B cell (primary cell): Measurements from ENCODE around the gene SYT2. TPM values are rescaled to one million over a fixed set of nuclear protein-coding genes. Genes with fewer than 3 reads are reported as not detected.

Source experiments
- ATAC-seq: fragments of 200-7000 bp; cut with Tn5 transposase; one replicate; pipeline ENCODE4 v1.10.0; 2021; ENCODE audit warnings: low read depth, mild to moderate bottlenecking, moderate number of reproducible peaks, moderate library complexity
- CTCF ChIA-PET: fragments of 350-600 bp; sonication (Branson Sonifier 250); formaldehyde crosslinking; loops from one replicate; lab custom pipeline; 2021; ENCODE audit warnings: antibody characterized with exemption, inconsistent platforms; lab: Charles Lee
- POLR2A ChIA-PET: fragments of 350-600 bp; sonication (Branson Sonifier 250); formaldehyde crosslinking; loops from one replicate; lab custom pipeline; 2021; ENCODE audit warnings: antibody characterized with exemption; lab: Charles Lee
- DNase-seq: peaks from one replicate; pipeline ENCODE4 v3.0.0; 2013
- H2AFZ ChIP-seq: 2 replicates; pipeline ENCODE4 v1.6.1; 2012; ENCODE audit warnings: mild to moderate bottlenecking, low read depth, low read length; ENCODE audit not compliant: insufficient read depth, poor library complexity, severe bottlenecking
- H3K27ac ChIP-seq, 2 donors: 1 replicate in 1 of 2; 2 replicates in 1 of 2; pipeline ENCODE4 v1.5.1; 2012 to 2013; ENCODE audit warnings: low read length in 2 of 2, mild to moderate bottlenecking in 2 of 2, moderate library complexity in 1 of 2
- H3K27me3 ChIP-seq, 4 experiments: fragments of 200-600 bp in 1 of 4; sonication (generic) in 1 of 4; replicated peaks in 1 of 4; 1 replicate in 2 of 4; 2 replicates in 2 of 4; pipeline versions ENCODE4 v1.6.1 to v1.7.0; 2013 to 2016; ENCODE audit warnings: low read length in 3 of 4, mild to moderate bottlenecking in 2 of 4, mixed read lengths in 1 of 4, moderate library complexity in 1 of 4; ENCODE audit not compliant: insufficient read depth in 4 of 4, control insufficient read depth in 3 of 4; ENCODE audit errors: control extremely low read depth in 1 of 4
- H3K36me3 ChIP-seq, 2 experiments: replicated peaks in 1 of 2; 1 replicate in 1 of 2; 2 replicates in 1 of 2; pipeline versions ENCODE4 v1.6.1 to v1.7.1; 2013; ENCODE audit warnings: low read length in 1 of 2; ENCODE audit not compliant: insufficient read depth in 2 of 2, control insufficient read depth in 1 of 2; ENCODE audit errors: control extremely low read depth in 1 of 2, extremely low read depth in 1 of 2
- H3K4me1 ChIP-seq, 2 donors: fragments of 200-600 bp in 1 of 2; sonication (generic) in 1 of 2; 1 replicate in 1 of 2; 2 replicates in 1 of 2; pipeline versions ENCODE4 v1.5.1 to v1.6.1; 2013 to 2017; ENCODE audit warnings: low read length in 2 of 2; ENCODE audit not compliant: control insufficient read depth in 2 of 2, insufficient read depth in 2 of 2
- H3K4me2 ChIP-seq: replicated peaks from 2 replicates; pipeline ENCODE3; 2012; ENCODE audit warnings: mild to moderate bottlenecking, low read depth, low read length; ENCODE audit not compliant: poor library complexity, severe bottlenecking
- H3K4me3 ChIP-seq, 5 experiments: fragments of 200-600 bp in 1 of 5; sonication (generic) in 1 of 5; 1 replicate in 3 of 5; 2 replicates in 2 of 5; pipeline versions ENCODE4 v1.5.1 to v1.7.0; 2011 to 2016; ENCODE audit warnings: low read length in 4 of 5, mild to moderate bottlenecking in 4 of 5, low read depth in 2 of 5, control low read depth in 1 of 5, moderate library complexity in 1 of 5; ENCODE audit not compliant: insufficient read depth in 1 of 5; ENCODE audit errors: control extremely low read depth in 1 of 5, extremely low read depth in 1 of 5
- H3K79me2 ChIP-seq: fragments of 200-600 bp; sonication (generic); one replicate; pipeline ENCODE4 v1.6.0; 2016; ENCODE audit warnings: low read length; ENCODE audit not compliant: control insufficient read depth, insufficient read depth
- H3K9ac ChIP-seq: fragments of 200-600 bp; sonication (generic); 2 replicates; pipeline ENCODE4 v1.6.1; 2017; ENCODE audit warnings: mild to moderate bottlenecking, low read length, moderate library complexity
- H3K9me3 ChIP-seq, 3 donors: one replicate each; pipeline versions ENCODE4 v1.6.1 to v1.7.1; 2013; ENCODE audit warnings: low read length in 2 of 3; ENCODE audit not compliant: control insufficient read depth in 2 of 3, insufficient read depth in 1 of 3; ENCODE audit errors: control extremely low read depth in 1 of 3
- H4K20me1 ChIP-seq: 2 replicates; pipeline ENCODE4 v1.6.0; 2012; ENCODE audit warnings: mild to moderate bottlenecking, low read length; ENCODE audit not compliant: insufficient read depth, control insufficient read depth, poor library complexity, severe bottlenecking
- H3K27ac Mint-ChIP-seq: one replicate; pipeline ENCODE4 v1.8.0; 2021; ENCODE audit warnings: mixed read lengths
- H3K27me3 Mint-ChIP-seq: one replicate; pipeline ENCODE4 v1.8.0; 2021; ENCODE audit warnings: mixed read lengths
- H3K4me1 Mint-ChIP-seq: one replicate; pipeline ENCODE4 v1.8.0; 2021; ENCODE audit warnings: mixed read lengths
- H3K4me3 Mint-ChIP-seq: one replicate; pipeline ENCODE4 v1.8.0; 2021; ENCODE audit warnings: mixed read lengths
- H3K9me3 Mint-ChIP-seq: one replicate; pipeline ENCODE4 v1.8.0; 2022; ENCODE audit warnings: mixed read lengths; ENCODE audit not compliant: insufficient read depth
- CTCF ChIP-seq: fragments of 200-600 bp; IDR thresholded peaks from one replicate; pipeline ENCODE4 v1.8.0; 2022; ENCODE audit warnings: antibody characterized with exemption, mild to moderate bottlenecking
- EZH2 ChIP-seq: IDR thresholded peaks from 2 replicates; pipeline ENCODE4 v1.6.1; 2012; ENCODE audit warnings: borderline replicate concordance, low read depth, mild to moderate bottlenecking, moderate library complexity, low read length; ENCODE audit not compliant: insufficient read depth, poor library complexity, severe bottlenecking
- WGBS: methylation state at CpG from one replicate; pipeline ENCODE4 v1.1.5; 2013; ENCODE audit warnings: missing lambda C conversion rate; ENCODE audit not compliant: insufficient coverage; 5-methylcytosine and 5-hydroxymethylcytosine counted together
- intact Hi-C: fragments of 100-400 bp; cut with micrococcal nuclease; formaldehyde crosslinking; loops from one replicate; pipeline ENCODE4 v1.10.0; 2022
- polyA plus RNA-seq: library from polyadenylated mRNA; depleted of rRNA; stranded (reverse); fragments of >200 nt; gene quantifications from 2 replicates; pipeline ENCODE4 v1.2.3, GENCODE V29; 2012
- total RNA-seq, 2 donors: library from RNA; stranded (reverse); fragments of 120-200 nt in 1 of 2; gene quantifications; 1 replicate in 1 of 2; 2 replicates in 1 of 2; pipeline versions ENCODE4 v1.2.3 to v1.2.4, GENCODE V29; 2013 to 2022

Gene SYT2
- total and polyA plus RNA-seq, 2 donors (not counting 1 experiment from before 2014, with no cell fraction given), result not detected

DNA sequence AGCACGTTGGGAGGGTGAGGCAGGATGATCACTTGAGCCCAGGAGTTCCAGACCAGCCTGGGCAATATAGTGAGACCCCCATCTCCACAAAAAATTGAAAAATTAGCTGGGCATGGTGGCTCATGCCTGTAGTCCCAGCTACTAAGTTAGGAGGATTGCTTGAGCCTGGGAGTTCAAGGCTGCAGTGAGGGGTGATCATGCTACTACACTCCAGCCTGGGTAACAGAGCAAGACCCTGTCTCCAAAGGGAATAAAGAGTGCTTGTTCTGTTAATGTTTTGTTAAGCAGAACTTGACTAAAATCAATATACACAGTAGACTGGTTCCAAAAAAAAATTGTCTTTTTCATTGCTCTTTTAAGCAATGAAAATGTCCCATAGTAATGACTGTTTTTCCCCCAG is 146.4 kb downstream of the SYT2 start:
- no peak overlapping the region for H3K4me2 ChIP-seq
- H3K4me1 Mint-ChIP-seq, result peaks cover 34% of the 10 kb centered on the region
- H3K4me3 Mint-ChIP-seq, result no peak overlapping the region
- no peaks in the 10 kb centered on the region for H3K27me3 Mint-ChIP-seq
- peaks cover 0 to 13% of the 10 kb centered on the region in 2 experiments for H3K36me3 ChIP-seq
- H3K27me3 ChIP-seq, result no peaks in the 10 kb centered on the region
- H3K4me3 ChIP-seq, result no peak overlapping the region
- H3K79me2 ChIP-seq, result no peaks in the 10 kb centered on the region
- H3K9ac ChIP-seq, result no peak overlapping the region
- POLR2A ChIA-PET, result no interaction called here
- peaks cover 21 to 31% of the 10 kb centered on the region in 2 donors for H3K4me1 ChIP-seq
- no peak for DNase-seq
- H3K9me3 ChIP-seq, result no peaks in the 10 kb centered on the region
- TF ChIP-seq CTCF, result no peak
- TF ChIP-seq EZH2, result no peak
- ATAC-seq, result no peak
- H2AFZ ChIP-seq, result no peak overlapping the region
- H3K27ac Mint-ChIP-seq, result no peak overlapping the region
- CTCF ChIA-PET, result interaction anchor here (1.0 to 1.7 kb wide), 2 partner anchors 8 to 100 kb away, joined by 3 to 7 read pairs; no protein-coding TSS in a partner anchor
- H4K20me1 ChIP-seq, result peaks cover 6% of the 10 kb centered on the region
- intact Hi-C loops, result no loop called here
- no CpG with 5 or more reads among the region's 1 CpG for WGBS
- H3K9me3 Mint-ChIP-seq, result no peaks in the 10 kb centered on the region
- H3K27ac ChIP-seq, result no peak overlapping the region

DNA sequence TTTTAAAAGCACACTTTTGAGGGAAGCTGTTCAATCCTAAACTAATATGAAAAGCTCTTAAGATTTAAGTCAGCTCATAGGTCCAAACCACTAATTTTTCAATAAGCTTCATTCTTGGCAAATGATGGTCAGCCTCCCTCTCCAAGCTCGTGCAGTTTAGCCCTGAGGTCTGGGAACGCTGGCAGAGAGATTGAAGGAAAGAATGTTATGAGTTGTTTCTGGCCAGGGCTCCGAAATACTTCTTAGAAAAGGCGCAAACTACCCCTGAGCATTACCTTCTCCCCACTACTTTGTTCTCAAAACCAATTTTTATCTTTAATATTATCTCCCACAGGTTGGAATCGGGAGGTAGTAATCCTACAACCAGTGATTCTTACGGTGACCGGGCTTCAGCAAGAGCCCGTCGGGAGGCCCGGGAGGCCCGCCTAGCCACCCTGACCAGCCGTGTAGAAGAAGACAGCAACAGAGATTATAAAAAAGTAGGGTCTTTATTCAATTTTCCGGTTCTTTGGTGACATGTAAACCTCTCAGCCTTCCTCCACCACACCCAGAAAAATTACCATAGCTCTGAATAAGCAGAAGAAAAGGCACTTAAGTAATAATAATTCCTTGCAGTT is 147.7 kb downstream of the SYT2 start:
- DNase-seq, result no peak
- no peak overlapping the region for H3K4me3 Mint-ChIP-seq
- no peak for ATAC-seq
- POLR2A ChIA-PET, result no interaction called here
- Histone ChIP-seq H4K20me1 (peaks cover 6% of the 10 kb centered on the region), H3K4me2 (no peak overlapping the region), H3K79me2 (no peaks in the 10 kb centered on the region), H3K9me3 (no peaks in the 10 kb centered on the region), H3K9ac (no peak overlapping the region), H3K4me1 (peaks cover 21 to 31% of the 10 kb centered on the region in 2 donors), H3K27me3 (no peaks in the 10 kb centered on the region), H3K27ac (no peak overlapping the region), H3K36me3 (peaks cover 0 to 7% of the 10 kb centered on the region in 2 experiments), H2AFZ (no peak overlapping the region), H3K4me3 (no peak overlapping the region)
- H3K4me1 Mint-ChIP-seq, result peaks cover 31% of the 10 kb centered on the region
- CTCF ChIA-PET, result interaction anchor here (1.3 to 1.9 kb wide), 3 partner anchors 8 to 10 kb away, joined by 3 to 12 read pairs (median 6); no protein-coding TSS in a partner anchor
- no peaks in the 10 kb centered on the region for H3K27me3 Mint-ChIP-seq
- H3K27ac Mint-ChIP-seq, result no peak overlapping the region
- TF ChIP-seq CTCF (no peak), EZH2 (no peak)
- intact Hi-C loops, result no loop called here
- H3K9me3 Mint-ChIP-seq, result no peaks in the 10 kb centered on the region
- WGBS, result 100% methylated on average over 6 of the region's 13 CpGs
